ENCODE results near the gene EPHB1.
"Not testable (repeated sequence)": the region's sequence is repeated elsewhere in the genome, so short reads cannot be mapped to it uniquely, and the experiment has no call there.

The EPHB1 gene

GRCh38 chr3:135050536-135050935 lies 255.5 kb downstream of the EPHB1 start:
- DNase-seq (ENCODE audit: low read depth), result no peak

- DNase-seq (ENCODE audit: low read depth), result no peak
Measured at GRCh38 chr3:135051409-135051973, 256.4 kb downstream of the EPHB1 start.

GRCh38 chr3:135055449-135055848 lies 260.4 kb downstream of the EPHB1 start:
- no peak for DNase-seq (ENCODE audit: low read depth)

- DNase-seq (ENCODE audit: low read depth), result no peak
Measured at GRCh38 chr3:135056084-135056730, 261.1 kb downstream of the EPHB1 start.

- DNase-seq (ENCODE audit: low read depth), result no peak
Measured at GRCh38 chr3:135056733-135057310, 261.8 kb downstream of the EPHB1 start.

GRCh38 chr3:135057996-135058395 lies 262.9 kb downstream of the EPHB1 start:
- DNase-seq (ENCODE audit: low read depth), result no peak

- no peak for DNase-seq (ENCODE audit: low read depth)
Measured at GRCh38 chr3:135059580-135059979, 264.5 kb downstream of the EPHB1 start.

GRCh38 chr3:135066844-135067727 lies 272.0 kb downstream of the EPHB1 start:
- not testable (repeated sequence) for DNase-seq (ENCODE audit: low read depth)

- no peak for DNase-seq (ENCODE audit: low read depth)
Measured at GRCh38 chr3:135068011-135068410, 273.0 kb downstream of the EPHB1 start.

GRCh38 chr3:135069406-135069805 lies 274.3 kb downstream of the EPHB1 start:
- no peak for DNase-seq (ENCODE audit: low read depth)

- DNase-seq (ENCODE audit: low read depth), result no peak
Measured at GRCh38 chr3:135071483-135071882, 276.4 kb downstream of the EPHB1 start.

- DNase-seq (ENCODE audit: low read depth), result no peak
Measured at GRCh38 chr3:135072431-135072830, 277.4 kb downstream of the EPHB1 start.

- no peak for DNase-seq (ENCODE audit: low read depth)
Measured at GRCh38 chr3:135075157-135075556, 280.1 kb downstream of the EPHB1 start.

GRCh38 chr3:135076341-135076740 lies 281.3 kb downstream of the EPHB1 start:
- no peak for DNase-seq (ENCODE audit: low read depth)

- DNase-seq (ENCODE audit: low read depth), result no peak
Measured at GRCh38 chr3:135077186-135077585, 282.1 kb downstream of the EPHB1 start.

GRCh38 chr3:135078283-135078682 lies 283.2 kb downstream of the EPHB1 start:
- no peak for DNase-seq (ENCODE audit: low read depth)

- DNase-seq (ENCODE audit: low read depth), result no peak
Measured at GRCh38 chr3:135079095-135079494, 284.0 kb downstream of the EPHB1 start.

GRCh38 chr3:135081451-135081850 lies 286.4 kb downstream of the EPHB1 start:
- no peak for DNase-seq (ENCODE audit: low read depth)

- no peak for DNase-seq (ENCODE audit: low read depth)
Measured at GRCh38 chr3:135081856-135082434, 286.9 kb downstream of the EPHB1 start.

GRCh38 chr3:135082706-135083105 lies 287.6 kb downstream of the EPHB1 start:
- no peak for DNase-seq (ENCODE audit: low read depth)

- DNase-seq (ENCODE audit: low read depth), result no peak
Measured at GRCh38 chr3:135083179-135083578, 288.1 kb downstream of the EPHB1 start.

- DNase-seq (ENCODE audit: low read depth), result no peak
Measured at GRCh38 chr3:135083756-135084155, 288.7 kb downstream of the EPHB1 start.
